ENCODE results near the gene RAPGEF2. TPM values are rescaled to one million over a fixed set of nuclear protein-coding genes. Genes with fewer than 3 reads are reported as not detected.
A peak's percentile ranks its signal among the peaks of the same experiment; 100 is the strongest.

The RAPGEF2 gene
- total and polyA plus RNA-seq, 2 of the 8 experiments (the other 6 are each of a cell fraction or from before 2014, with no cell fraction given), result 24.4 to 48.6 TPM

- TF ChIP-seq CTCF (IDR thresholded peaks at IDR 0.05; ENCODE audit: control extremely low read depth in 1 of 3, insufficient read depth in 1 of 3, low read depth in 1 of 3, low read length in 3 of 3), result peak in 2 of 3 experiments; percentile 12 to 32; a peak in 2 of 4 replicates
- no peak for TF ChIP-seq SIRT6 (IDR thresholded peaks at IDR 0.05; ENCODE audit: low read length)
These were observed 106.4 kb downstream of the RAPGEF2 start (continued) for GRCh38 chr4:159209249-159209648.

Data from H1 (cell line).